Right ventricle myocardium inferior (tissue), 1 donor: ENCODE results near the gene TTC23L. TPM values are rescaled to one million over a fixed set of nuclear protein-coding genes. Genes with fewer than 3 reads are reported as not detected.
"Not testable (repeated sequence)": the region's sequence is repeated elsewhere in the genome, so short reads cannot be mapped to it uniquely, and the experiment has no call there.

Experiments
- ATAC-seq: fragments of 200-7000 bp; cut with Tn5 transposase; one replicate; pipeline ENCODE4 v1.9.1; 2020; ENCODE audit warnings: mild to moderate bottlenecking, moderate library complexity
- DNase-seq: peaks from one replicate; pipeline ENCODE4 v3.0.0; 2021; ENCODE audit errors: missing footprints
- intact Hi-C: fragments of 100-400 bp; cut with DNase I; formaldehyde crosslinking; loops from one replicate; pipeline ENCODE4 v1.11.0; 2022
- total RNA-seq: library from RNA; stranded (reverse); fragmentation: NEBNext Ultra II Directional; extraction: Animal tissue kit (Norgen Biotek cat#: 25700); gene quantifications from one replicate; pipeline ENCODE4 v1.2.1, GENCODE V29; 2021
- donor health status: DM: no; HTN: yes; CAD: no; lungs with severe emphysema.

TTC23L gene
- total RNA-seq, 1 donor from 2014 or later = not detected

- ATAC-seq = no peak
- intact Hi-C loops = no loop called here
- DNase-seq = no peak
Observed at GRCh38 chr5:34900652-34901051, 61.7 kb downstream of the TTC23L start.

GRCh38 chr5:34903260-34903659 lies 64.3 kb downstream of the TTC23L start:
- no peak for DNase-seq
- intact Hi-C loops = no loop called here
- ATAC-seq = no peak

- DNase-seq (no peak), ATAC-seq (no peak)
- intact Hi-C loops = no loop called here
Observed at GRCh38 chr5:34905564-34905963, 66.6 kb downstream of the TTC23L start.

GRCh38 chr5:34913072-34913471 lies 74.1 kb downstream of the TTC23L start:
- DNase-seq (no peak), ATAC-seq (no peak)
- intact Hi-C loops = loop anchor here (10.0 kb wide), 1 partner anchor 1468 kb away; the partner anchor contains the start of gene TARS1

- intact Hi-C loops = loop anchor here (1.0 to 10.0 kb wide), 2 partner anchors 15 to 1470 kb away; partner anchors contain the start of genes DNAJC21 and TARS1
- ATAC-seq = no peak
- DNase-seq = peak; percentile 70
Observed at GRCh38 chr5:34914671-34915138, 75.7 kb downstream of the TTC23L start.

GRCh38 chr5:34915139-34915855 lies 76.3 kb downstream of the TTC23L start, which contains the start of the genes BRIX1 and RAD1:
Gene BRIX1 (plus strand): TSS chr5:34915711. CDS start chr5:34915739, 28 bp downstream.
Gene RAD1 (minus strand): TSS chr5:34915504. CDS start chr5:34914892, 612 bp downstream.
- intact Hi-C loops = loop anchor here (1.0 to 10.0 kb wide), 2 partner anchors 14 to 1470 kb away; partner anchors contain the start of genes DNAJC21 and TARS1
- peak; percentile 99 for DNase-seq
- peak; percentile 100 for ATAC-seq

- intact Hi-C loops = loop anchor here (1.0 to 10.0 kb wide), 2 partner anchors 13 to 1471 kb away; partner anchors contain the start of genes DNAJC21 and TARS1
- no peak for ATAC-seq
- no peak for DNase-seq
Observed at GRCh38 chr5:34915856-34916192, 76.9 kb downstream of the TTC23L start.

GRCh38 chr5:34916518-34916917 lies 77.6 kb downstream of the TTC23L start:
- intact Hi-C loops = loop anchor here (10.0 kb wide), 1 partner anchor 1472 kb away; the partner anchor contains the start of gene TARS1
- DNase-seq (no peak), ATAC-seq (no peak)

GRCh38 chr5:34918025-34918424 lies 79.1 kb downstream of the TTC23L start:
- ATAC-seq = no peak
- intact Hi-C loops = loop anchor here (10.0 kb wide), 1 partner anchor 1473 kb away; the partner anchor contains the start of gene TARS1
- no peak for DNase-seq

GRCh38 chr5:34919077-34919476 lies 80.1 kb downstream of the TTC23L start:
- DNase-seq (no peak), ATAC-seq (no peak)
- intact Hi-C loops = loop anchor here (10.0 kb wide), 1 partner anchor 1474 kb away; the partner anchor contains the start of gene TARS1

- intact Hi-C loops, DNase-seq, ATAC-seq: not testable (repeated sequence)
Observed at GRCh38 chr5:34923256-34923655, 84.3 kb downstream of the TTC23L start.

- ATAC-seq = no peak
- intact Hi-C loops = no loop called here
- DNase-seq = no peak
Observed at GRCh38 chr5:34923694-34924461, 84.9 kb downstream of the TTC23L start.

GRCh38 chr5:34924462-34924765 lies 85.5 kb downstream of the TTC23L start:
- no peak for ATAC-seq
- intact Hi-C loops = no loop called here
- no peak for DNase-seq

GRCh38 chr5:34926318-34926888 lies 87.4 kb downstream of the TTC23L start:
- intact Hi-C loops = no loop called here
- ATAC-seq = no peak
- no peak for DNase-seq

GRCh38 chr5:34927785-34928184 lies 88.8 kb downstream of the TTC23L start:
- intact Hi-C loops = no loop called here
- ATAC-seq (no peak), DNase-seq (no peak)

- DNase-seq (no peak), ATAC-seq (no peak)
- intact Hi-C loops = no loop called here
Observed at GRCh38 chr5:34928267-34928666, 89.3 kb downstream of the TTC23L start.

GRCh38 chr5:34929134-34929719 lies 90.3 kb downstream of the TTC23L start, which contains the start of gene DNAJC21:
Gene DNAJC21 (plus strand): TSS chr5:34929559. CDS start chr5:34929820, 261 bp downstream.
- ATAC-seq (peak; percentile 98), DNase-seq (peak; percentile 98)
- intact Hi-C loops = loop anchor here (1.0 kb wide), 1 partner anchor 14 kb away; the partner anchor contains the start of genes BRIX1 and RAD1

GRCh38 chr5:34929720-34930461 lies 90.9 kb downstream of the TTC23L start:
- intact Hi-C loops = loop anchor here (1.0 kb wide), 1 partner anchor 15 kb away; the partner anchor contains the start of genes BRIX1 and RAD1

More at GRCh38 chr5:34929720-34930461, 90.9 kb downstream of the TTC23L start:
- DNase-seq (peak; percentile 95), ATAC-seq (peak; percentile 75)
